Stimulated activated CD8-positive, alpha-beta memory T cell treated with anti-CD3 and anti-CD28 coated beads, Interleukin-12 subunit alpha, Interleukin-12 subunit beta, amount 100 ng/mL, for 1 hour (primary cell): ENCODE results near the gene SPATS2.

ENCODE experiments used
- DNase-seq: peaks from one replicate; pipeline ENCODE4 v3.0.0-alpha.2; 2020; ENCODE audit warnings: low read depth

The SPATS2 gene

DNA sequence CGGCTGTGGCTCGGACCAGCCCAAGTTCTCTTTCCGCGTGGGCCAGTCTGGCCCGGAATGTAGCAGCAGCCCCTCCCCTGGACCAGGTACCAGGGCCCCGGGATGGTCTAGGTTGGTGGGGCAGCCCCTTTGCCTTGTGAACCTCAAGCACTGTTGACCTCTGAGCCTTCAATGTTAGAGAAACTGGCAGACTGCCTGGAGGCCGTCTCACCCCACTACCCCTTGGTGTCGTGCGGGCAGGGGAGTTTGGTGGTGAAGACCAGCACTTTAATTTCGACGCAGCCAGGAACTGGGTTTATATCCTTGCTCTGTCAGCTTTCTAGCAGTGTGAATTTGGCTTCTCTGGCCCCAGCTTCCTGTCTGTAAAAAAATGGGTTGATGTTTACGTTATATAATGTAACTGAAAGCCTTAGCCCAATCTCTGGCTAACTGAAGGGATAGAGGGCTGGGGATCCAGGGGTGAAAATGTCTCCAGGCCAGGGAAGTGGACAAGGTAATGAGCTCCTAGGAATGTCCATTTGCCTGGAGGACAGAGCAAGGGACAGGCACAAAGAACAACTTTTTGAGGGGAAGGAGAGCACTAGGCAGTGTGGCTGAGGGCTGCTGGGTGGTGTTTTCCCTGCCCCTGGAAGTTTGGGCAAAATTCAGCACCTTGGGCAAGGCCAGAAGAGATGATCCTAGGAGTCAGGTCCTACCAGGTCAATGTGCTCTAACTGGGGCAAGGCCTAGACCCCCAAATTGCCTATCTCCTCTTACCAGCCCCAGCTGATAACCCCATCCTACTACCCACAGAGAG, 189.3 kb downstream of the SPATS2 start:
- no peak for DNase-seq

DNA sequence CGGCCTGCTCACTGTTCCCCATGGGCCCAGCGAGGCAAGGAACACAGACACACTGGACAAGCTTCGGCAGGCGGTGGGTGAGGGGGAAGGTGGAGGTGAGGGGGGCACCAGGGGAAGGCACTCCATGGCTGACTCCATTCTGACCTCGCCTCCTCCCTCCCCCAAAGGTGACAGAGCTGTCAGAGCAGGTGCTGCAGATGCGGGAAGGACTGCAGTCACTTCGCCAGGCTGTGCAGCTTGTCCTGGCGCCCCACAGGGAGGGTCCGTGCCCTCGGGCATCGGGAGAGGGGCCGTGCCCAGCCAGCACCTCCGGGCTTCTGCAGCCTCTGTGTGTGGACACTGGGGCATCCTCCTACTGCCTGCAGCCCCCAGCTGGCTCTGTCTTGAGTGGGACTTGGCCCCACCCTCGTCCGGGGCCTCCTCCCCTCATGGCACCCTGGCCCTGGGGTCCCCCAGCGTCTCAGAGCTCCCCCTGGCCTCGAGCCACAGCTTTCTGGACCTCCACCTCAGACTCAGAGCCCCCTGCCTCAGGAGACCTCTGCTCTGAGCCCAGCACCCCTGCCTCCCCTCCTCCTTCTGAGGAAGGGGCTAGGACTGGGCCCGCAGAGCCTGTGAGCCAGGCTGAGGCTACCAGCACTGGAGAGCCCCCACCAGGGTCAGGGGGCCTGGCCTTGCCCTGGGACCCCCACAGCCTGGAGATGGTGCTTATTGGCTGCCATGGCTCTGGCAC, 190.1 kb downstream of the SPATS2 start:
- DNase-seq = no peak

- DNase-seq = no peak
These were observed 190.6 kb downstream of the SPATS2 start for GRCh38 chr12:49557917-49558215.

GRCh38 chr12:49558526-49558925, 191.3 kb downstream of the SPATS2 start:
- no peak for DNase-seq

- no peak for DNase-seq
These were observed 191.9 kb downstream of the SPATS2 start for GRCh38 chr12:49559011-49559675.

DNA sequence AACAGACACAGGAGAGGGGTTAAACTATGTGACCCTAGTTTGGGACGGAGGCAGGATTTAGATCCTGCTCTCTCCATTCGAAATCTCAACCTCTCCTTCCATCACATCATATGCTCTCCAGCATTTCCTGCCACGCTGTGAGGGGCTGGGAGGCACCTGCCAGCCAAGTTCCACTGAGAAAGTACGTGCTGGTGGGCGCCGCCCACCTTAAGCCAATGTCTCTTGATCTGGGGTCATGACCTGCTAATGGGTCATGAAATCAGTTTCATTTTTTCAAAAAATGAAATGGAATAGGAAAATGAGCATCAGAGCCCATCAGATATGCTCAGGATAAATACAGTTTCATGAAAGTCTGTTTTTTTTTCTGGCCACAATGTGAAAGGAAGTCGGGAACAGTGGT, 193.4 kb downstream of the SPATS2 start:
- no peak for DNase-seq

- no peak for DNase-seq
These were observed 195.0 kb downstream of the SPATS2 start for GRCh38 chr12:49562233-49562632.

- DNase-seq = no peak
These were observed 195.6 kb downstream of the SPATS2 start for GRCh38 chr12:49562831-49563230.

- DNase-seq = no peak
These were observed 196.9 kb downstream of the SPATS2 start for GRCh38 chr12:49563951-49564685.

- DNase-seq = no peak
These were observed 197.6 kb downstream of the SPATS2 start for GRCh38 chr12:49564686-49565405.

DNA sequence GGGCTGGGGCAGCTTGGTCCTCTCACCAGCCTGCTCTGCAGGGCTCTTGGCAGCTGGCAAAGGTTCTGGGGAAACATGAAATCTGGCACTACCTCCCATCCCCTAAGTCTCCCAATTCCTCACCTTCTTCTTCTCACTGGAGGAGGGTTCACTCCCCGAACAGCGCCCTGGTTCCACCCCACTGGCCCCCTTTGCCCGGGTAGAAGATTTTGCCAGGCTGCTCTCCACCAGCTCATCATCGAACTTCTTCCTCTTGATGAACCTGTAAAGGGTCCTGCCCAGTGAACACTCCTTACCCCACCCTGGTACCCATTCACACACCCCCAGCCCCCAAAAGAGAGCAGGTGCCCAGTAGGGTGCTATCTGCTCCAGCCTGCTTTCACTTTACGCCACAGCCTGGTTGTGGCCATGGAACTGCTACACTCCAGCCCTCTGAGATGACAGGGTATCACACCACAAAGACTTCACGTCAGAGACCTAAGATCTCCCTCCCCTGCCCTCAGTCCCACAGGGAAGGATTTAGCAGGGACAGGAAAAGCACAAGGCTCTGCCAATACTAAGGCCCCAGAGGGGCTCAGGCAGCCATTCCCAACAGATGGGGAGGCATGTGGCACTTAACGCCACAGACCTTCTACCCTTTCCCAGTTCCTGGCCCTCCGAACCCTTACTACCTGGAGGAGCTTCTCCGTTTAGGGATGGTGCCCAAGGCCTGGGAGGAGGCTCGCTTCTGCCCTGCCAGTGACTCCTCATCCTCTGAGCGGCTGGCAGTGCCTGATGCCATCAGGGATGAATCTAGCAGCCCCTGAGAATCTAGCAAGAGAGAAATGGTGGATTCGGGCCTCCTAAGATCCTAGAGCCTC, 198.4 kb downstream of the SPATS2 start:
- DNase-seq = no peak

GRCh38 chr12:49566361-49566760, 199.1 kb downstream of the SPATS2 start:
- no peak for DNase-seq

GRCh38 chr12:49567302-49567610, 200.0 kb downstream of the SPATS2 start:
- no peak for DNase-seq

GRCh38 chr12:49567611-49568441, 200.6 kb downstream of the SPATS2 start, which contains the start of gene MCRS1:
Gene MCRS1, minus strand, starts transcription at chr12:49568142. Its CDS starts 1,411 bp downstream, at chr12:49566731.
- peak; percentile 86 for DNase-seq

DNA sequence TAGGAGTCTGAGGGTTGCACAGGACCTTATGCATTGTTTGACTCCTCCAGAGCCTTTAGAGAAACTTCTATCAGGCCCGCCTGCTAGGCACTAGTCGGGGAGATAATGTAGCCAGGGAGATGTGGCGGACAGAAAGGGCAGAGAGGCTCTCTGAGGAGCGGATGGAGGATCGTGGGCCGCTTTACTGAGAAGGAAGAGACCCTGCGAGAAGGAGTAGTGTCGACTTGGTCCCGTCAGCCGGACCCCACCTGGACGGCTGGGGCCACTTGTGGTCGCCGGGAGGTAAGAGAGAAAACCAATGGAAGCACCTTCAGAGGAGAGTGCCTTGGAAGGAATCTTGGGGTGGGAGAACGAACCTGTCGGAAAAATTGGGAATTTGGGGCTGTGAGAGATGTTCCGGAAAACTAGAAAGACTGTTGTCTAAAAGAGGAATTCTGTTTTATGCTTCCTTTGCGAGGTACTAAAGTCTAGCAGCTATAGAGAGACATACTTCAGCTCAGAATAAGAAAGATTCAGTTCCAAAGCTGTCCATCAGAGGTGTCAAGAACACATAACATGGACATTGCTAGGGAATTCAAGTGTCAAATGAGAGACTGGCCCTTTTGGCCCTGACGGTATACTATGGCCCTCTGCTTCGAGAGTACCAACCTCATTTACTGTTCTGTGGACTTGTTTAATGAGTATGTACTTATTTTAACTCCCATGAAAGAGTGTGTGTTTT, 201.3 kb downstream of the SPATS2 start:
- no peak for DNase-seq
